Fibroblast of skin of abdomen (primary cell): ENCODE measurements around the gene ERCC5. TPM values are rescaled to one million over a fixed set of nuclear protein-coding genes. Genes with fewer than 3 reads are reported as not detected.
A peak's percentile ranks its signal among the peaks of the same experiment; 100 is the strongest.

ENCODE experiments used
- DNase-seq: peaks from one replicate; pipeline ENCODE4 v3.0.0-alpha.2; 2013
- polyA plus RNA-seq, 2 experiments: library from polyadenylated mRNA; unstranded; fragments of 120-200 nt; gene quantifications; one replicate each; pipeline ENCODE4 v1.2.1, GENCODE V29; 2013; ENCODE audit not compliant: insufficient read length in 2 of 2

Gene ERCC5
- 35.1 TPM for polyA plus RNA-seq (2013, experiment 1 of 2; ENCODE audit: insufficient read length)
- polyA plus RNA-seq (2013, experiment 2 of 2; ENCODE audit: insufficient read length): 29.5 TPM

DNA sequence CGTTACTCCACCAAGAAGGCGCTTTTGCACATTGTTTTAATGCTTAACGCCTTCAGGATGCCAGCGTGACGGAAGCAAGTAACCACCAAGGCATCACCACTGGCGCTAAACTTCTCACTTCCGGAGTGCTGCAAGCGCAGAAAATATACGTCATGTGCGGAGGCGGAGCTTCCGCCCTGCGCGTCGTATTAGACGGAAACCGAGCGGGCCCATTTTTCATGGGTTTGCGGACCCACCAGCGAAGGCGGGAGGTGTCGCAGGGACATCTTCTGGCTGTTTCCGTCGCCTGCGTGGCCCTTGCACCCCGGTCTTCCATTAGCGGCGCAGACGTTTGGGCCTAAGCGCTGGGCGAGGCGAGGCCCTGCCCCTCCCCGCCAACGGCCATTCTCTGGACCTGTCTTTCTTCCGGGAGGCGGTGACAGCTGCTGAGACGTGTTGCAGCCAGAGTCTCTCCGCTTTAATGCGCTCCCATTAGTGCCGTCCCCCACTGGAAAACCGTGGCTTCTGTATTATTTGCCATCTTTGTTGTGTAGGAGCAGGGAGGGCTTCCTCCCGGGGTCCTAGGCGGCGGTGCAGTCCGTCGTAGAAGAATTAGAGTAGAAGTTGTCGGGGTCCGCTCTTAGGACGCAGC is at the start of gene ERCC5:
Gene ERCC5, plus strand, starts transcription at position 403 of the 631 bp plus-strand sequence. CDS start 235 bp downstream, outside the sequence.
- peak; percentile 96 for DNase-seq

DNA sequence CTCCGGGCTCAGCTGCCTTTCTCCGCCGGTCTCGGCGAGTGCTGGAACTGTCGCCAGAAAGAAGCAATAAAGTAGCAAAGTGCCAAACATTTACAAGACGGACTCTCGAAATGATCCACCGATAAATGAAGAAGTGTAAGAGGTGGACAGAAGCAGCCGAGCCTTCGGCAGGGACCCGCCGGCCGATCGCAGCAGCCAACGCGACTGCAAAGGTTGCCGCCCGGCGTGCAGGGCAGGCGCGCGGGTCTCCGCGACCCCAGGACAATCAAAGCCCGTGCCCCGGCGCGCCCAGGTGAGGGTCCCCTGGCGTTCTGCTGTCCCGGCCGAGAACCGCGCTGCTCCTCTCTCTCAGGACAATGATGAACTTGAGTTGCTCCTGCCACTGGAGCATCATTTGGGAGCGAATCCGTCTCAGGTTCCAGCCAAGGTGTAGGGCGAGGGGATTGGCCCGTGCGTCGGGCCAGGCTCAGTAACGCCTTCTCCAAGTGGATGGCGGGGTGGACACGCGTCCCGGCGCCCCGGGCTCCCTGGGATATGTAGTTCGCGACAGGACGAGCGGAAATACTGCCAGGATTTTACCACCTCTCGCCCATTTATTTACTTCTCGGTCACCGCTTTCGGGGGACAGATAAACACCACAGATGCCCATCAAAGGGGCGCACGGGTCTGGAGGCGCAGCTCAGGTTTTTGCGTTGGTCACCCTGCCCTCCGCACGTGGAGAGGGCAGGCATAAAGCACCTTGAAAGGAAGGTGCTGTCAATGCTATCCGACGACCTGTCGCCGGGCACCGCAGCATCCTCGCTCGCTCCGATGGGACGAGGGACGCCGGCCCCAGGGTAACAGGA is 47.0 kb upstream of the ERCC5 start, which contains the start of the genes BIVM and POGLUT2:
Gene BIVM, plus strand, starts transcription at position 539 of the 845 bp plus-strand sequence. CDS start 8,149 bp downstream, outside the sequence.
Gene POGLUT2, minus strand, starts transcription at position 396 of the 845 bp plus-strand sequence. Its CDS starts 306 bp downstream, at position 90.
- peak; percentile 92 for DNase-seq

DNA sequence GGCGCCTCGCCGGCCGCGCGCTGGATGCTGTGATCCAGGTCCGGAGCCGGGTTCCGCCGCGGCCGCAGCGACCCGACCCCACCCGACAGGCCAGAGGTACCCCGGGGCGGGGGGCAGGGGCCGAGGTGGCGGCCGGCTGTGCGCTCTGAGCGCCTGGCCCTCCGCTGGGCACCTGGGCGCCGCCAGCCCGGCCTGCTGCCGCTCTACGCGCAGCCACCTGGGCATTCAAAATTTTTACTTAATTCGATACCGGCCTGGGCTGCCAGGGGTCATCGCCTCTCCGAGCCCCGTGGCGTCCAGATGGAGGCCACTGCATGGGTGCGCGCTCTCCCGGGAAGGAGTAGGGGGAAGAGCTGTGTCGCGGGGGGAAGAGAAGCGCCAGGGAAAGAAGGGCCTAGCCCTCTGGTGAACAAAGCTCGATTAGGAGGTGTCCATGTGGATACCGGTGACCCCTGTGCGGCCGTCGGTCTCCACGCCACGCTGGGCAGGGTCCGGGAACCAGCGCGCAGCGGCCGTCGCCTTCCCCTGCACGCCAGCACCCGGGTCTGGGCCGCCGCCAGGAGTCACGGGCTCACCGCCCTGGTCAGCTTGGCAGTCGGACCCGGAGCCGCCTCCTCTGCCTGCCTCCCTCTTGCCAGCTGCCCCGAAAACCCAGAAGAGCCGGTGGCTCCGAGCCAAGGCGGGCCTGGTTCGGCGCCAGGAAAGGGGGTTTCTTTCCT is 46.2 kb upstream of the ERCC5 start:
- DNase-seq: peak; percentile 13

DNA sequence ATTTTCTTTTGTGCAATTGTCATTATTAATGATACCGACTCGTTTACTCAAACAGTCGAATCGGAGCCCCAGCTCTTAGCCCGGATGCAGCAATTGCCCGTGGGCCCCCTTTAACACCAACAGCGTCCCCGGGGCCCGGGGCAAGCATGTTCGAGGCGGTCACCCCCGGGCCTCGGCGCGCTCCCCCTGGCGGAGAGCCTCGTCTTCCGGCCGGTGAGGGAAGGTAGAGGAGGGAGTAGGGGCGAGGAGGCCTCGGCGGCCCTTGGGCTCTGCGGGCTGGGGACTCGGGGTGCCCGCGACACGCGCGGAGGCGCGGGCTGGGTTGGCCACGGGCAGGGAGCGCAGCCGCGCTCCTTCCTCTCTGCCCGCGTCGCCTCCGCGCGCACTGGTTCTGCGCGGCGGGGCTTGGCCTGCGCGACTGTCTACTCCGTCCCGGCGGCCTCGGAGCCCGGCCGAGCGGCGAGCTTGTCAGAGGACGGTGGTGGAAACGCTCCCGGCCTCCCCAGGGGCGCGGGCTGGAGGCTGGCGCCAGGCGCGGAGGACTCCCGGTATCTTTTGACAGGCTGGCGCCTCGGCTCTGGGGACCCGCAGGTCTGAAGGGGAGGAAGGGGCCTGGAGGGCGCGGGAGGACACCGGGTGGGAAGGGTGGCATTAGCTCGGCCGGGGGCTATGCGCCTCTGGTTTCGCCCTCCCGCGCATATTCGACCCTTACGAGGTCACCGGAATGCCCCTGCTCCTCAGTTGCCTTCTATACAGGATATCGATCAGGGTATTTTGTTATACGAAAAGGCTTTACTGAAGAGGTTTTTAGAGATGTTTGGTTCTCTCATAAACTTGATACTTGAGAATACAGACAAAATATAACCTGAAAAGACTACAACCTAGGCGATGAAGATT is 45.4 kb upstream of the ERCC5 start:
- DNase-seq: peak; percentile 82

DNA sequence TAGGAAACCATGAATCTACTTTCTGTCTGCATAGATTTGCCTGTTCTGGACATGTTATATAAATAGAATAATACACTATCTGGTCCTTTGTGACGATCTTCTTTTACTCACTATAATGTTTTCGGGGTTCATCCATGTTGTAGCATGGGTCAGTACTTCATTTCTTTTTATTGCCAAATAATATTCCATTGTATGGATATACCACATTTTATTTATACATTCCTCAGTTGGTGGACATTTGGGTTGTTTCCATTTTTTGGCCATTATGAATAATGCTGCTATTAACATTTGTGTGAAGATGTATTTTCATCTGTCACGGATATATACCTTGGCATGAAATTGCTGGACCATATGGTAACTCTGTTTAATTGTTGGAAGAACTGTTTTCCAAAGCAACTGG is 40.2 kb upstream of the ERCC5 start:
- no peak for DNase-seq

DNA sequence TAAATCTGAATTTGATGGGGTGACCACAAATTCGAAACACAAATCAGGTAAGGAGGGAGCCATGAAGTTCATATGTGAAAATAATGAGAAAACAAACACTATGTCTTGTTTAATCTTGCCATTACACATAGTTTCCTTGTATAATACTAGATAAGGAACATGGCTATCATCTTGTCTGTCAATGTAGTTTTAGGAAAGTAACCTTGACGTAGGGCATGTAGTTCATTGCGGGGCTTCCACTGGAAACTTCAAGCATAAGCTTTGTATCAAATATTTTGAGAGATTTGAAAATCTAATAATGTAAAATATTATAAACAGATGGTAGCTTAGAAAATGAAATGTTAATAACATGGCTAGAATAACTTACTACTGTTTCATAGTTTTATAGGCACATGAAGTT is 38.1 kb upstream of the ERCC5 start:
- DNase-seq: no peak

DNA sequence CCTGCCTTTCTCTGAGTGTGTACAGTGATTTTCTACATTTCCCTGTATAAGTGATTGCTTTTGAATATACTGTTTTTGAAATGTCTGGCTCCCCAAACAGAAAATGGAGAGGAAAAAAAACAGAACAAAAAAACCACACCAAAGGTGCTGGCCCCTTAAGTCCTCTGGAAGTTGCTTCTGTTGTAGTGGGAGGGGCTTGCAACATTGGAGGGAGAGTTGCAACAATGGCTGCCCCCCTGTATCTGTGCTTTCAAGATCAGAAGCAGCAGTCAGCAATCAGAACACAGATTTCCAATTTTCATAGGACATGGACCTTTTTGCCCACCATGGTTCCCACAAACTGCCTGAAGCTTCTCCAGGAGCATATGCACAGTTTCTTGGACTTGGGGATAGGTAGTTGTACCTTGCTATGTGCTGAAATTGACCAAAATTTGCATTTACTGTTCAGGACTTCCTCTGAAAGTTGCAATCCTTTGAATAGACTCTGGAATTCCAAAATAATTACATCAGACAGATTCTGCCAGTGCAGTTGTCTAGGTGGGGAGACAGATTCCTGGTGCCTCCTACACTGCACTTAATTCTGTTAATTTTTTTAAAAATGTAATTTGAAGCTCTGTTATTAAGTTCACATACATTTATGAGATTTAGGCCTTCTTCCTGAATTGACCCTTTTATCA is 33.1 kb upstream of the ERCC5 start:
- DNase-seq: peak; percentile 26

DNA sequence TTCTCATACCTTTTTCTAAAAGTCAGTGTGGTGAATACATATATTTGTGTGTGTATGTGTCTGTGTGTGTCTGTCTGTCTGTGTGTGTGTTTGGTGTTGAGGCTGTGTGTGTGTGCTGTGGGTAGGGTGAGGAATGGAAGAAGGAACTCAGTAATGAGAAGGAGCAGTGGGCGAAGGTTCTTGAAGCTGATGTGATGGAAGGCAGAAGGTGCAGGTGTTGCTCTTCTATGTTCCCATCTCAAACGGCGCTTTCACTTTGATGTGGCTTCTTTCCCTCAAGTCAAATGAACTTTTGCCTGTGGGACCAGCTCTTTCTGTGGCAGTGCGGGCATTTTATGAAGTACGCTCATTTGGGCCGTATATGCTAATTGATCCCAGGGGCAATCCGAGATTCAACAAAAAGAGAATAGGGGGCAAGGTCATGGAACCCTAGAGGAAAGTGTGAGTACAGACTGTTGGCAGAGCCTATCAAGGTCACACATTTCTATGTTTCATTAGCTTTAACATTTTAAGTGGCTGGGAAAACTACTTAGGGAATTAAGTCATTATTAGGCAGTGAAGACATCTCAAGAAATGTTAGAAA is 31.7 kb upstream of the ERCC5 start:
- DNase-seq: no peak

DNA sequence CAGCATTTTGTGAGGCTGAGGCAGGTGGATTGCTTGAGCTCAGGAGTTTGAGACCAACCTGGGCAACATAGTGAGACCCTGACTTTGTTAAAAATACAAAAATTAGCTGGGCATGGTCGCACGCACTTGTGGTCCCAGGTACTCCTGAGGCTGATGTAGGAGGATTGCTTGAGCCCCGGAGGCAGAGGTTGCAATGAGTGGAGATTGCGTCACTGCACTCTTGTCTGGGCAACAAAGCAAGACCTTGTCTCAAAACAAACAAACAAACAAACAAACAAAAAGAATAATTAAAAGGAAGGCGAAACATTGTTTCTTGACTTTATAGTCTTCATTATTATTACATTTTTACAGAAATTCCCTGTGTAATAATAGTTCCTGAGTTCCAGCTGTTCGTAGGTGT is 31.0 kb upstream of the ERCC5 start:
- DNase-seq: no peak

DNA sequence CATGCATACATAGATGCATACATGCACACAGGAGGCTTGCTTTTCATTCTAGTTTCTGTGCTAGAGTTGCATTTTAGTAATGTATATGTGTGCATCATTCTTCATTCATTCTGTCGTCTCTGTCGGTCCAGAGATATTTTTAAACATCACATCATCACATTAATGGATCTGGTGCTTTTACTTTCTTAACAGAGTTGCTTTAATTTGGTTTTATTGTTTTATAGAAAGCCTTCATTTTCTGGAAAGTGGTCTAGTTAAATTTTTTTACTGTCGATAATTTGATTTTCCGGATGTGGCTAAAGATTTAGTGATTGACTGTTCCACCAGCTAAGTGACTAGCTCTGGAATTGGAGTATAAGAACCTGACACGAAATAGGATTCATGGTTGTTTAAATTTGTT is 30.0 kb upstream of the ERCC5 start:
- DNase-seq: no peak

DNA sequence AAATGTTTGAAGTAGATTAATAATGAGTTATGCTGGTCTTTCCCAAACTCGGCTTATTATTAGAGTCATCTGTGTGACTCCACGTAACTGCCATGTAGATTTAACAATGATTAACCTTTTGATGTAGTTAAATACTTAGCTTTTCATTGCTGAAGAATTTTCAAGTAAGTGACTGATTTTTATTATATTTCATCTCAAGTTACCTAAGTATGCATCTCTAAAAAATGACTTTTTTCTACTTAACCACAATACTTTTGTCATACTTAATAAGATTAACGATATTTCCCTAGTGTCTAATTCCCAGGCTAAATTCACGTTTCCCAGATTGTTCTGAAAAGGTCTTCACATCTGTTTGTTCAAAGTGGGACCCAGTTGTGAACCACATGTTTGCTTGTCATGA is 29.1 kb upstream of the ERCC5 start:
- DNase-seq: peak; percentile 61

DNA sequence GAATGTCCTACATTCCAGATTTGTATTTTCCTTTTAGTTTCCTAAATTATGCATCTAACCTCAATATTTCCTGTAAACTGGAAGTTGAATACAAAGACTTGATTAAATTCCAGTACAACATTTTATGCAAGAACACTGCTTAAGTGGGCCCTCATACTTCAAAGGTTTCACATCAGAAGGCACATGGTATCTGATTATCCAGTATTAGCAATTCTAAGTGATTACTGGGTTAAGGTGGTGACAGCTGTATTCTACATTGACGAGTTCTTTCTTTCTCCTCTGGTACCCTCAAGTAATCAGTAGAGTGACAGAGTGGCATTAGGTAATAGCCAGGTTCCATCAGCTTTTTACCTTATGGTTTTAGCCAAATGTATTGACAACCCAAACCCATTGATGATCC is 28.6 kb upstream of the ERCC5 start:
- DNase-seq: no peak

DNA sequence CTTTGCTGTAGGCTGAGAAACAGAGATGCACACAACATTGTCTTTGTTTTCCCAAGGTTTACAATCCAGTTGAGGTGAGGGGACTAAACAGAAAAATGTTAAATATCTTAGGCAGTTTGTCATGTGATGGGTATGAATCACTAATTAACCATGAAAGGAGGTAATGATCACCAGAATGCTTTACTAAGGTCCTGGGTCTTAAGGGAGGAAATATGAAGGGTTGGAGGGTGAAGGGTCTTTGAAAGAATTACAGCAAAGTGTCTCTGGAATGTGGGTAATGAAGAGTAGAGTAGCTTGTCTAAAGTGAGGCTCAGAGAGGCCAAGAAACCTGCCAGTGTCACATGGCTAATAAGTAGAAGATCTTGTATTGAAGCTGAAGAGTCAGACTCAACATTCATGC is 27.9 kb upstream of the ERCC5 start:
- DNase-seq: peak; percentile 57

DNA sequence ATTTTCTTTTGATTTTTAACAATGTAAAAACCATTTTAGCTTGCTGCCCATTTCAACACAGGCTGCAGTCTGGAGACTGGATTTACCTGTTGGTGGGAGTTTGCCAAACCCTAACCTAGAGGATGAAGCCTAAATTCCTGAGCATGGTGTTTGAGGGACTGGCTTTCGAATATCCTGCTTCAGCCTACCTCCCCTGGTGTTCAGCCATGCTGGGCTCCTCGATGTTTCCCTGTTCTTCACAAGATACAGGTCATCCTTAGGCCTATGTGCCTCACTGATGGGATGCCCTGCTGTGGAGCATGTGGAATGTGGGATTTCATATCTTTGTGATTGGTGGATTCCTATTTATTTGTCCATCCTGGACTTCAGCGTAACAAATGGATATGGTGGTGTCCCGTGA is 20.4 kb upstream of the ERCC5 start:
- DNase-seq: no peak

DNA sequence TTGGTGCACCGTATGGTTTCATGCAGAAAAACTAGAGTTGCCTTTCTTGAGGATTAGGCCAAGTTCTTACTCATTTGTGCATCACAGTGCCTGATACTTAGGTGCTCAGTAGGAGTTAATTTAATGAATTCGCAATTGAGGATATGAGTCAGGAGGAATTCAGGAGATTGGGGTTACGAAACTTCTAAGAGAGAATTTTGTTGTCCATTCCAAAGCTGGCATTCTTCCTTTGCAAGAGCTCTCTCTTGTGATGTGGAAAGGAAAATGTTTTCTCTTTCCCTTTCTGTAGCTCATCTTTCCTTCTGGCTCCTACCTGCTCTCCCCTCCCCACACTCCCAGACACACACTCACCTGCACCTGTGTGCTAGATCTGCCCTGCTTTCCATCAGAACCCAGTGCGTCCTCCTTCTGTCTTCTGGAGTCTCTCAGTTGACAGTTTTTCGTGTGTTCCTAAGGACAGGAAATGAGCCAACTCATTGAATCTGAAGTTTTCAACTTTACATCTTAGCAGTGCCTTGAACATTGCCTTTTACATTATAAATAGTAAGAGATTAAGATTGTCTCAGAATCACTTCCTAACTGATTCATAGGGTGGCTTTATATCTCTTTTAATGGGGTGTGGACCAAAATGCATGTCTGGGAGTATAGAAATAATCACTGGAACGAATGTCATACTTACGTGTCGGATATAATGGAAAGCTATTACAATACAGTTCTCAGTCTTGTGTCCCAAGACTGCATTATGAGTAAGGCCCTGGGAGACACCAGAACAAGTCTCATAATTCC is 19.7 kb upstream of the ERCC5 start:
- peak; percentile 93 for DNase-seq

DNA sequence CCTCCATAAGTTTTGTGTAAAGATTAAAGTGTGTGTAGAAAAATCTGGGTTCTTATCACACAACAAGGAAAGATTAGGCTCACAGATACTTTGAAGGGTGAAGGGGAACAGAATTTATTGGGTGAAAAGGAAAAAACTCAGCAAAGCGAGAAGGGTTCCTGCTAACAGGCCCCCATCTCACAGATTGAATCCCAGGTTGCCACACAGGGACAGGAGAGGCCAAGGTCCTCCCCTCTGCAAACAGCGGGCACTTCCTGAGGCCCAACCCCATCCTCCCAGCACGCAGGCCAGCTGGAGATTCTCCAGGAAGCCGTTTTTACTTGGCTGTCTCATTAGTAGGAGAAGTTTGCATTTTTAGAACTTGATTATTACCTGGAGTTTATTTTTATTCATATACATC is 15.2 kb upstream of the ERCC5 start:
- DNase-seq: no peak

DNA sequence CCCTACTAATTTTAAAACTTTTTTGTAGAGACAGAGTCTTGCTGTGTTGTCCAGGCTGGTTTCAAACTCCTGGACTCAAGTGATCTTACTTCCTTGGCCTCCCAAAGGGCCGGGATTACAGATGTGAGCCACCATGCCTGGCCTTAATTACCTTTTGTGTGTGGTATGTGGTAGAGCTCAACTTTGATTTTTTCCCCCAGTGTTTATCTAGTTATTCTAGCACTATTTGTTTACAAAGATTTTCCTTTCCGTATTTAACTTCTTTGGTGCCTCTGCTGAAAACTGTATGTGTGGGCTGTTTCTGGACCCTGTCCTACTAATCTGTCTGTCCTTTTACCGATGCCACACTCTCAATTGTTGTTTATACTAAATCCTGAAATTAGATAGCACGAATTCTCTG is 9.4 kb upstream of the ERCC5 start:
- DNase-seq: no peak

DNA sequence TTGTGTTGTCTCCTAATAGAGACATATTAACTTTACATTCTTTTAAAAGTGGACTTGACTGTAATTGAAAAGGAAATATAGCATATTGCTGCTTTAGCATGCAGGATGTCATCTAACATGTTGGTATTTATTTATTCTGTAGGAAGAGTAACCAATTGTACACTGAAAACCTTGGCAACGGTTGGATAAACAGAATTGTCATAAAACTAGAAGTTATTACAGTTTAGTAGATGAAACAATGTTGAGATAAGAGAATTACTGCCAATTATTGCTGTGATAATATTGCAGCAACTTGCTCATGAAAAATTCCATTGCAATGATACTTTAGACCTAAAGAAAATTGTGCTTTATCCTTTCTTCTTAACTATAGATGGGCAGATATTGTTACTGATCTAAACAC is 7.6 kb upstream of the ERCC5 start:
- DNase-seq: no peak

DNA sequence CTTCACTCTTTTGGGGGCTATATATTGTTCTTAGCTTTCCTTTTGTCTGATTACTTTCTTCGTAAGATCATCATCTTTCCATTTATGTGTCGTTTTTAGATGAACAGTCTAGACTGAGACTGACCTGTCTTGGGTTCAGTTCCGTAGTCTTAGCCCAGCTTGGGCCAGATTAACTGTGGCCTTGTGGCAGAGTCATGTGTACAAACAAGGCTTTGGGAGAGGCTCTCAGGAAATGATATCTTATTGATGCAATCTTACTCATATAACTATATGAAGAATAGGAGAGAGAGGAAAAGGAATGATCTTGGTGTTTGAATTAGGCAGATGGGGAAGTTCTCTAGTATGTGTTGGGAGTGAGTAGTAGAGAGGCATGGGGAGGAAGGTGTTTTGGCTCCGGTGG is 6.8 kb upstream of the ERCC5 start:
- no peak for DNase-seq

DNA sequence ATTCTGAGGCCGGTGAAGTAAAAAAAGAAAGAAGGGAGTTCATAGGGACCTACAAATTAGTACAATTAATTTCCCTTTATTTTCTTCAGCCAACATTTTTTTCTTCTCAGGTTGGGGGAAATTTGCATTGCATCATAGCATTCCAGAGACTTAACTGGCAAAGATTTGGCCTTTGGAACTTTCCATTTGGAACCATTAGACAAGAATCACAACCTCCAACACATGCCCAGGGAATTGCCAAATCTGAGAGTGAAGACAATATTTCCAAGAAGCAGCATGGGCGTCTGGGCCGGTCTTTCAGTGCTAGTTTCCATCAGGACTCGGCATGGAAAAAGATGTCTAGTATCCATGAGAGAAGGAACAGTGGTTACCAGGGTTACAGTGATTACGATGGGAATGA is 6.4 kb upstream of the ERCC5 start:
- peak; percentile 19 for DNase-seq
